ENCODE data around the gene TSPOAP1.
A peak's percentile ranks its signal among the peaks of the same experiment; 100 is the strongest.

Gene TSPOAP1

DNA sequence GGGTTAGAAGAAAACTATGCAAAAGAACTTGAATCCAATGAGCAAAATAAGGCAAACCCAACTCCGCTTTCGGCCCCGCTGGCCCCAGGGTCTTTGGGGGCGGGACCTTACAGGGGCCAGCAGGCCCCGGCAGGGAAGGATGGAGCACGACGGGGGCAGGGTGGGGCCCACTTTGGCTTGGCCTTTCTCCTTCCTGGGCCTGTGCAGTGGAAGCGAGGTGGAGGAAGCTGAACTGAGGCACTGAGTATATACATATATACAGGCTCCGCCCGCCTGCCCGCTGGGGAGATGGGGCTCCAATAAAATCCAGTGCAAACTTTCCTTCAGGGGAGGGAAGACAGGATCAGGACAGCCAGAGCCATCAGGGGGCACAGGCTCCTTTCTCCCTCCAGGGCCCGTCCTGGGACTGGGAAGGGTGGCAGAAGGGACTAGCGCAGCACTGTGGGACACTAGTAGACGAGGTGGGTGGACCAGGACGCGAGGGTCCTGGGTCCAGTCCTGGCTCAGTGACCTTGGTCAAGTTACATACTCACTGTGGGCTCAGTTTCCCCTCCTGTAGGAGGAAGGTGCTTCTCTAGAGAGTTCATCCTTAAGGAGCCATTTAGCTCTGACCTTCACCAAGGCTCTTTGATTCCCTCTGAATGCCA is 27.0 kb downstream of the TSPOAP1 start:
- no peak for DNase-seq

- no peak for DNase-seq
Measured at GRCh38 chr17:58300336-58300735, 28.3 kb downstream of the TSPOAP1 start.

GRCh38 chr17:58294034-58294433 is 34.6 kb downstream of the TSPOAP1 start:
- DNase-seq, result no peak

DNA sequence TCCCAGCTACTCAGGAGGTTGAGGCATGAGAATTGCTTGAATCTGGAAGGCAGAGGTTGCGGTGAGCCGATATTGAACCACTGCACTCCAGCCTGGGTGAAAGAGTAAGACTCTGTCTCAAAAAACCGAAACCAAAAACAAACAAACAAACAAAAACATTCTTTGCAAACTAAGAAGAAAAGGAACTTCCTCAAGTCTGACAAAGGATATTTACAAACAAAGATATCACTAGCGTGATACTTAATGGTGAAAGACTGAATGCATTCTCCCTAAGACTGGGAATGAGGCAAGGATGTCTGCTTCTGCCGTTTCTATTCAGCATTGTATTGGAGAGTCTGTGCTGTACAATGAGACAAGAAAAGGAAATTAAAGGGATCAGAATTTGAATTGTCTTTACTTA is 37.3 kb downstream of the TSPOAP1 start:
- no peak for DNase-seq

GRCh38 chr17:58289869-58290268 is 38.7 kb downstream of the TSPOAP1 start:
- no peak for DNase-seq

DNA sequence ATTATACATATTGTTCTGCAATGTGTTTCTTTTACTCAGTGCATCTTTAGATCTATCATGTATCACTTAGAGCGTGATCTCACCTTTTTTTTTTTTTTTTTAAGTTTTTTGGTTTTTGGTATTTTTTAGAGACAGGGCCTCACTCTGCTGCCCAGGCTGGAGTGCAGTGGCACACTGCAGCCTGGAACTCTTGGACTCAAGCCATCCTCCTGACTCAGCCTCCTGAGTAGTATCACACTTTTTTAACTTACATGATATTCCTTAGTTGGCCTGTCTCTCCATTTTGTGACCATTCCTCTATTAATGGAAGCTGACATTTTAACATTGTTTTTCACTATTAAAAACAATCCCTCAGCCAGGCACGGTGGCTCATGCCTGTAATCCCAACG is 43.2 kb downstream of the TSPOAP1 start:
- no peak for DNase-seq

DNA sequence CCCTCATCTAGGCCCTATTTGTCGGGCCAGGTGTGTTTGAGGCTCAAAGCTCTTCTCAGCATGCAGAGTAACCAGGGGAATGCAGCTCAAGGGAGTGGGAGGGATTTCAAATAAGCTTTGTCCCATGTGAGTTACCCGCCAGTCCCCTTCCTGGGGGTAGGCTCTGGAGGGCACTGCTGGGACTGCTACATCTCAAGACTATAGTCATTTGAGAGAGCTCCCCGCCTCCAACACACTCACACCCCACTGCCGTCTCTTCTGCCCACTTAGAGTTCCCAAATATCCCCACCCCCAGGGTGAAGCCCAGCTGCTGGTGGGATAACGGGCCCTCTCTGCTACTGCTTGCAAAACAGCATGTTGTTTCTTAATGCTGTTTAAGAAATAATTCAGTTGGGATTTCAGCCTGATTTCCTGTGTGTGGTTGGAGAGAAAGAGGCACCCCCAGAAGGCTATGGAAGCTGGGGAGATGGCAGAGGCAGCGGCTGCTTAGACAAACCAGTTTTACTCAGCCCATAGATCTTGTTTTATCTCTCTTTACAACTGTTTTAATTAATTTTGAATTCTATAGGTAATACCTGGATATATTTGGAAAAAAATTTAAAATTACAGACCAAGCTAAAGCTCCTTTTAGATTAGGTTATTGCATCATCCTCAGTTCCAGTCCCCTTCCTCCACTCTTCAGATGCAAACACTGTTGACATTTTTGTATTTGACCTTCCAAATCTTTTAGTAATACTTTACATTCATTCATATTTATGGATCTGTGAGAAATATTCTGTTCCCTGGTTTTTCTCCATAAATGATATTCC is 43.8 kb downstream of the TSPOAP1 start:
- no peak for DNase-seq

DNA sequence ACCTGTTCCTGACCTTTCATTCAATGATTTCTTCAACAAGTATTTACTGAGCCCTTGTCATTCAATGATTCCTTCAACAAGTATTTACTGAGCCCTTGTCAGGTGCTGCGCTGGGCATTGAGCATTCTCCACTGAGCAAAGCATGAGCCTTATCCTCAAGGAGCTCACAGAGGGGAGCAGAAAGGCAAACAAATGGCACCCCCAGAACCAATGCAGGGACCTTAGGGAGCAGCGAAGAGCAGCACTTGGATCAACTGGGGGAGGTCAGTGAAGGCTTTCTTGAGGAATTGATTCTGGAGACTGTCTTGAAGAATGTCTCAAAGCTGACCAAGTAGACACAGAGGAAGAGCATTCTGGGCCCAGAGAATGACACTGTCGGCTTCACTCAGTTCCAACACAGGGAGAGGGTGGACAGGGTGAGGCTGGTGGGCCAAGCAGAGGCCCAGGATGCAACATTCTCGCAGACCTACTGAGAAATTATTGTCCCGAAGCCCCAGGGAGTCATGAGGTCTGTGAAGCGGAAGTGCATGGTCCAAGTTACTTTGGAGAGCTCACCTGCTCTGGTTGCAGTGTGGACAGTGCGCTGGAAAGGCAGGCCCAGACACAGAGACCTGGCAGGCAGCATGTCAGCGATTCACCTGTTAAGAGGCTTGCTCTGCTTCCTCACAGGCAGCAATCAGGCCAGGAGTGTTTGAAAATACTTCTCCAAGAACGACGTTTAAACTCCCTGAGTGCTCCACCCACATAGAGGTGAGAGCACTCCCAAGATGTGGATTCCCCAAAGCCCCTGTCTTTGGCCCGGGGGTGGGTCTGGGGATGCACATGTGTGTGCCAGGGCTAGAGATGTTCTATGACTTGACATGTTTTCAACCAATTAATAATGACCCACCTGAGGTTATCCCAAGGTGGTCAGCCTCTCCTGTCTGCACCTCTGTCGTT is 44.7 kb downstream of the TSPOAP1 start:
- no peak for DNase-seq

- no peak for DNase-seq
Measured at GRCh38 chr17:58282442-58282841, 46.2 kb downstream of the TSPOAP1 start.

DNA sequence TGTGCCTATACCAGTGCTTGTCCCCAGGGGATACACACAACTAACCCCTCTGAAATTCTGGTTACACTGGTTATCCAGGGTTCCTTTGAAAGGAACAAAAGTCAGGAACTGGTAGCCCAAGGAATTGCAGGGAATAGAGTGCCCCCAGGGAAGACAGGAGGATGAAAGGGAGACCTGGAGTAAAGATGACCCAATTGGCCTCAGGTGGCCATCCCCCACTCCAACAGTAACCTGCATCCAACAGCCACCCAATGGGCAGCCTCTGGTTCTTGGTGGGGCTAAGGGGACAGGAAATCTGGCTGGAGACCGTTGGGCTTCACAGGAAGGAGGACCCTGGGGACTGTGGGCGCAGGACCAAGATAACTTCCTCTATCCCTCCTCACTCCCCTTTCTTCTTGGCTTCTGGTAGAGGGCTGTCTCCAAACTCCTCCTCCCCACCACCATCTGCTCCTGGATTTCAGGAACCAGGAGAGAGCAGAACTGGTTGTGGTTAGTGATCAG is 47.0 kb downstream of the TSPOAP1 start:
- no peak for DNase-seq

DNA sequence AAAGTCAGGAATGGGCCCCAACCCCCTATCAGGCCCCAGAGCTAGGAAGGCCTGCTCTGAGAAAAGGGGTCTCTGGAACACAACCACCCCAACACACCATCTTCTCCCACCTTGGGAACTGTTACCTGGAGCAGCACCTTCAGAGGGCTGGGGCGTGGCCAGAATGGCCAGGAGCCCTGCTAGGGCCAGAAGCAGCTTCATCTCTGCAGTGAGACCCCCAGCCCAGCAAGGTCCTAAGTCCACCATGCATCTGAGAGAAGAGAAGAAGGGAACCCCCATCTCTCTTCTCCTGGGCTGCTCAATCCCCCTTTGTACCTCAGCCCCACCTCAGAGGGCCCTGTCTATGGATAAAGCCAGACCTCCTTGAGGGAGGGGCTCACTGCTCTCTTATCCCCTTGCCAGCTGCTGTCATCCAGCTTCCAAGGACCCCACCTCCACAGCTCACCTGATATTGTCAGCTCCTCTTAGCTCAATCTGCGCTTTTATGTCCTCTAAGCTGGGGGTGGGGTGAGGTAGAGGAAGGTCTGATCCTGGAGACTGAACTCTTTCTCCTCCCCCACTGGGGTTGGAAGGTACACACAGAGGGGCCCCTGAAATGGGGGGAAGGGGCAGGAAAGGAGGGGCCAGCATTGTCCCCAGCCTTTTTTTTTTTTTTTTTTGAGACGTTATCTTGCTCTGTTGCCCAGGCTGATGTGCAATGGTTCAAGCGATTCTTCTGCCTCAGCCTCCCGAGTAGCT is 47.9 kb downstream of the TSPOAP1 start, which contains the start of gene MPO:
MPO (minus strand) TSS at position 456 of the 738 bp plus-strand sequence; CDS start at position 279, 177 bp downstream.
- DNase-seq, result no peak

GRCh38 chr17:58279736-58280479 is 48.7 kb downstream of the TSPOAP1 start:
- no peak for DNase-seq

DNA sequence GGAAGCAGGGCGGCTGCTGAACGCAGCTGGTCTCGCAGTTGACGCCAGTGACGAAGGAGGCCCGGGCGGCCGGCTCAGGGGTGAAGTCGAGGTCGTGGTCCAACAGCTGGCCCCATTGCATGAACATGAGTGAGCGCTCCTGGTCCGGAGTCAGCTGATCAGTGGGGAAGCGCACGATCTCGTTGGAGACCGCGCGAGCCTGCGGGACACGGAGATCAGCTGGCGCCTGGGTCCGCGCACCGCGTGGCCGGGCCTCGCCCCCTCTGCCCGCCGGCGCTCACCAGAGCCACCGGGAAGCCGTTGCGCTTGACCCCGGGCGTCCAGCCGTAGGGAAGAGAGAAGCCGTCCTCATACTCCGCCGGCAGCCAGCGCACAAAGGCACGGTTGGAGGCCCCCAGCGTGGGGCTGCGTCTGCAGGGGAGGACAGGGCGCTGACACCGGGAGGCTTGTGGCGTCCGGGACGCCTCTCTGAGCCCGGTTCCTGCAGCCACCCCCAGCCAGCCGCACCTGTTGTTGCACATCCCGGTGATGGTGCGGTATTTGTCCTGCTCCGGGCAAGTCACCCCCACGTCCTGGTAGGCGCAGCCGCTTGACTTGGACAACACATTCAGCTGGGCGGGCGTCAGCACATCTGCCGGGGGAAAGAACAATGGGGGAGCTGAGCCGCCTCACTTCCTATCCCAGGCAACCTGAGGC is 49.4 kb downstream of the TSPOAP1 start:
- no peak for DNase-seq

GRCh38 chr17:58278661-58279015 is 50.0 kb downstream of the TSPOAP1 start:
- DNase-seq, result no peak

- DNase-seq, result no peak
Measured at GRCh38 chr17:58277802-58278595, 50.6 kb downstream of the TSPOAP1 start.

GRCh38 chr17:58277107-58277801 is 51.3 kb downstream of the TSPOAP1 start:
- DNase-seq, result peak; percentile 48

GRCh38 chr17:58276423-58276822 is 52.2 kb downstream of the TSPOAP1 start:
- no peak for DNase-seq

GRCh38 chr17:58275417-58275816 is 53.2 kb downstream of the TSPOAP1 start:
- DNase-seq, result no peak

DNA sequence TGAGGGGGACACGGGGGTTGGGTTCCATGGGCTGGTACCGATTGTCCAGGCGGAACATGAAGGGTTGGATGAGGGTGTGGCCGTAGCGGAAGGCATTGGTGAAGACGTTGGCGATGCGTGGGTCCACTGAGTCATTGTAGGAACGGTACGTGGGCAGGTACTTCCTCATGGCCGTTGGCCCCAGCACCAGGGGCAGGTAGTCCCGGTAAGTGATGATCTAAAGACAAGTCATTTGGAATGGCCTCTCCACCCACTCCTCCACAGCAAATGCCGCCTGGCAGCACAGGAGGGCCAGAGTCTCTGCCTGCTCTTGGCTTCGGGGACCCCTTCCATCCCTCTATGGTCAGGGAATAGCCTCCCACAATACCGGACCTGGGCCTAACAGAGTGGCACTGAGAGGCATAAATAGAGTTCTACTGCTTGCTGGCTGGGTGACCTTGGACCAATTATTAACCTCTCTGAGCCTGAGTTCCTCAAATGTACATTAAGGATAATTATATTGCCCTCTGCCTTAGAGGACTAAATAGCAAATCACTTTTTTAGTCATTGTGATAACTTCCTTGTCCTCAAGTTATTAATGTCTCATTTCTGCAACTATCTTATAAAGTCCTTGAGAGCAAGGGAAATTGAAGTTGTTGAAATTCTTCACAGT is 55.0 kb downstream of the TSPOAP1 start:
- no peak for DNase-seq
